NCI-H2107 treated with DMSO at 0.1 percent for 48 hours (cell line): ENCODE results near the gene SERTAD3.
"Not testable (repeated sequence)": the region's sequence is repeated elsewhere in the genome, so short reads cannot be mapped to it uniquely, and the experiment has no call there.

Experiments
- DNase-seq: peaks from one replicate; lab custom pipeline; 2025; ENCODE audit not compliant: unreplicated experiment; lab: John Stamatoyannopoulos, UW

Gene SERTAD3

GRCh38 chr19:40411958-40412499, 32.1 kb downstream of the SERTAD3 start:
- DNase-seq: no peak

DNA sequence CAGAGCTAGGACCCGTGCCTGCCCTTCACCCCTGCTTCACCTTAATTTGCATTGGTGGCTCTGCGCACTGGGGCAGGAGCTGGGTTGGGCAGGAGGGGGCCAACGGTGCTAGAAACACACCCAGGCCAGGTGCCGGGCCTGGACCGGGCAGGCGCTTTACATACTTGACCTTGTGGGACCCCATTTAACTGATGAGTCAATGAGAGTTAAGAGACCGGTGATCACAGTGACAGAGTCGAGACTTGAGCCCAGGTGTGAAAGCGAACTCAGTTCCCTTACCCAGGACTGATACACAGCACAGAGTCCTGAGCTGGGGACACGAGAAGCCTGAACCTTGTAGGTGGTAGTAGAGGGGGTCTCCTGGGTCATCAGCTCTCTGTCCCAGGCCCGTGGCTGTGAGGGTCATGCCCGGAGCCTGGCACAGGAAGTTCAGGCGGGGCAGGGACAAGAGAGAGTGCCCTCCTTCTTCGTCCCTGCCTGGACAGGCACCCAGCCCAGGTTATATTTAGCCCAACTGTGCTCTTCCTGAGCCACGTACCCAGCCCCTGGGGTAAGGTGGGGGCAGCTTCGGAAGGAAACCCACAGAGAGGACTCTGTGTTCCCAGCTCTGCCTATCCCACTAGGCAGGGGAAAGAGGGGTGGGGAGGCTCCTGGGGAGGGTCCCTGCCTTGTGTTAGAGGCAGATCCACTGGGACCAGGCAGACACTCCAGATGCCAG, 32.9 kb downstream of the SERTAD3 start:
- DNase-seq: no peak

DNA sequence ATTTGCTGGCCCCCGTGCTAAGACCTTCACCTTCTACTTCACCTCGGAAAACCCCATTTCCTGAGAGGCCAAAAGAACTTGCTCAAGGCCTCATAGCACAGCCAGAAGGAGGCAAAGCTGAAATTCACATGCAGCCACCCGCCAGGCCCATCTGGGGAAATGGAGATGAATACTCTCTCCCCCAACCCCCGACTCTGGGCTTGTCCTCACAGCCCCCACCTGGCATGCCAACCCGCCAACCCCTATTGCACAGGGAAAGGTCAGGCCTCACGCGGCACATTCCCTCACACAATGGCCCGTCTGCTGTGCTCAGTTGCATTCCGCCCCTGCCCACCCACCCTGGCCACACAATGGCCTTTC, 34.1 kb downstream of the SERTAD3 start:
- no peak for DNase-seq

GRCh38 chr19:40408598-40408925, 35.6 kb downstream of the SERTAD3 start:
- DNase-seq: not testable (repeated sequence)

- no peak for DNase-seq
Measured at GRCh38 chr19:40407714-40408597, 36.2 kb downstream of the SERTAD3 start.

GRCh38 chr19:40403262-40403984, 40.7 kb downstream of the SERTAD3 start:
- peak; percentile 13 for DNase-seq

DNA sequence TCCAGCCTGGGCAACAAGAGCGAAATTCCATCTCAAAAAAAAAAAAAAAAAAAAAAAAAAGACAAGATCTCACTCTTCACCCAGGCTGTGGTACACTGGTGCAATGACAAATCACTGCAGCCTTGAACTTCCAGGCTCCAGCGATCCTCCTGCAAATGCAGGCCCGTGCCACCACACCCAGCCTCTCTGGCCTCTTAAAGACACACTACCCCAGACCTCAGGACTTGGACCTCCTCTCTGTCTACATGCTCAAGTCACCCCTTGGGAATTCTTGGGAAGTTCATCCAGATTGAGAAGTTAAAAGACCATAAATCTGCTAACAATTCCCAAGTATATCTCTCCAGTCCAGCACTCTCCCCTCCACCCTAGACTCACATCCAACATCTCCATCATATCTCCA, 43.6 kb downstream of the SERTAD3 start:
- no peak for DNase-seq

- no peak for DNase-seq
Measured at GRCh38 chr19:40398417-40399131, 45.6 kb downstream of the SERTAD3 start.

DNA sequence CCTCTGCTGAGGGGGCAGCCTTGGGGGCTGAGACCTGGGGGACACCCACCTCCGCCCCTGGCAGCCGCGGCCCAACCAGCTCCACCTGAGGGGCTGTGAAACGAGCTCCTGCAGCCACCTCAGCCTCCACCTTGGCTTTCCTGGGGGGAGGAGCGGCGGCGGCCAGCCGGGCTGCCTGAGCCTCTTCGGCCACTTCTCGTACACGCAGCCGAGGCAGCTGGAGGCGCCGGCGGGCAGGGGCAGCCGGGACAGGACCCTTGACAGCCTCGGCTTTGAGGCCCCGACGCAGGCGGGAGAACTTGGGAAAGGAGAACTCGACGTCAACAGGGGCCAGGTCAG, 46.6 kb downstream of the SERTAD3 start:
- no peak for DNase-seq

GRCh38 chr19:40396886-40397567, 47.1 kb downstream of the SERTAD3 start:
- no peak for DNase-seq

GRCh38 chr19:40395956-40396355, 48.2 kb downstream of the SERTAD3 start:
- no peak for DNase-seq

- DNase-seq: no peak
Measured at GRCh38 chr19:40394816-40395210, 49.3 kb downstream of the SERTAD3 start.

DNA sequence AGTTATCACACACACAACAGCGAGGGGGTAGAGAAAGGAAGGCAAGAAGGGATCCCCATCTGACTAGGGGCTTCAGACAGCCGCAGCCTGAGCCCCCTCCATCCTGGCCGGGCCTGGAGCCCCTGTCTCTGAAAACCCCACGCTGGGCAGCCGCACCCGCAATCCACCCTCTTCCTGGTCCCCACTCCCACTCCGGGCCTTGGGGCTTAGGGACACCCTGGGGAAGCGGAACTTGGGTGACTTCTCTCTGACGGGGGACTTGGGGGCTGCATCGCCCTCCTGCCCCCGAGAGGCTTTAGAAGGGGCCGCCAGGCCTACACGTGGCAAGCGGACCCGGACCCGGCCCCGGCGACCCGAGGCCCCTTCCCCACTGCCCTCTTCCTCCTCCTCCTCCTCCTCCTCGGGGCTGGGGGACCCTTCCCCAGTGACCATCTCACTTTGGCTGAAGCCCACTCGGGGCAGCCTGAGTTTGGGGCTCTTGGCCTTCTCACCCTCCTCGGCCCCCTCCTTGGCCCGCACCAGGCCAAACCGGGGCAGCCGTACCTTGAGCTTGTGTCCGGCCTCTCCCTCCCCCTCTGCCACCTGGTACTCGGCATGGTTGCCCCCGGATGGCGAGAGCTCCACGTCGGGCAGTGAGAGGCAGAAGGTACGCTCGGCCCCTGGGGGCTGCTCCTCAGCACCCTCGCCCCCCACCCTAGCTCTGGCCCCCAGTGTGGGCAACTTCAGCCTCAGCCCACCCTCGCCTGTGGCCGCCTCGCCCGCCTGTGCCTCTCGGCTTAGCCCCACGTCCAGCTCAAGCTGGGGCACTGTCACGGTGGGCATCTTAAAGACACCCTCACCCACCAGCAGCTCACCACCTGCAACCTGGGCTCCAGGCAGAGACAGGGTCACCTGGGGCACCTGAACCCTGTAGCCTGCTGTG, 50.0 kb downstream of the SERTAD3 start:
- no peak for DNase-seq

DNA sequence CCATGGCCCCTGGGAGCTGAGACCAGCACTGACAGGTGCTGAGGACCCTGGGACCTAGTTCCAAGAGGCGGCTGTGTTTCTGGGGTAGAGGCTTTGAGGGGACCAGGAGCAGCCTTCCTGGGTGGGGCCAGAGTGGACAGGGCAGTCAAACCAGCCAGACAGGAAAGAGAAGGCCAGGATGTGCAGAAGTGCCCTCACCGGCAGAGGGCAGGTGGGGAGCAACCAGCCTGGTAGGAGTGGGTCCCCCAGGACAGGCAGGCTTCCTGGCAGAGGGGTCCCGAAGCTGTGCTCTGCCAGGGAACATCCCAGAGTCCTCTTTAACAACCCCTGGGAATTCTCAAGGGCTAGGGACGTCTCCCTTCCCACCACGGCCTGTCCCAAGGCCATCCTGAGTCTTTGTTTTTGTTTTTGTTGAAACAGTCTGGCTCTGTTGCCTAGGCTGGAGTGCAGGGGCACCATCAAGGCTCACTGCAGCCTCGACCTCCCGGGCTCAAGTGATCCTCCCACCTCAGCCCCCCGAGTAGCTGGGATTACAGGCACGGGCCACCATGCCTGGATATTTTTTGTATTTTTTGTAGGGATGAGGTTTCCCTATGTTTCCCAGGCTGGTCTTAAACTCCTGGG, 51.1 kb downstream of the SERTAD3 start:
- no peak for DNase-seq

- DNase-seq: no peak
Measured at GRCh38 chr19:40392123-40392522, 52.0 kb downstream of the SERTAD3 start.
